GM23338 (cell line): ENCODE results near the gene MTRFR. TPM values are rescaled to one million over a fixed set of nuclear protein-coding genes. Genes with fewer than 3 reads are reported as not detected.

Source experiments
- ATAC-seq: fragments of 200-7000 bp; cut with Tn5 transposase; 3 replicates; pipeline ENCODE4 v1.9.1; 2020
- DNase-seq: peaks from one replicate; pipeline ENCODE4 v3.0.0-alpha.2; 2015; ENCODE audit warnings: low spot score
- H2AFZ ChIP-seq: fragments of 200-600 bp; sonication (generic); 2 replicates; pipeline ENCODE4 v1.8.0; 2016; ENCODE audit warnings: antibody characterized with exemption, mild to moderate bottlenecking, moderate library complexity
- H3F3A ChIP-seq: fragments of 200-600 bp; sonication (generic); replicated peaks from 2 replicates; pipeline ENCODE4 v1.8.0; 2017; ENCODE audit warnings: antibody characterized with exemption, mixed run types, low read depth
- H3K27ac ChIP-seq: fragments of 200-600 bp; sonication (generic); 2 replicates; pipeline ENCODE4 v1.6.1; 2016; ENCODE audit warnings: low read depth
- H3K27me3 ChIP-seq: fragments of 200-600 bp; sonication (generic); 2 replicates; pipeline ENCODE4 v1.8.0; 2016; ENCODE audit warnings: mild to moderate bottlenecking, mixed run types, moderate library complexity; ENCODE audit not compliant: insufficient read depth
- H3K36me3 ChIP-seq: fragments of 200-600 bp; sonication (generic); 2 replicates; pipeline ENCODE4 v1.8.0; 2016; ENCODE audit warnings: mild to moderate bottlenecking; ENCODE audit not compliant: insufficient read depth
- H3K4me1 ChIP-seq: fragments of 200-600 bp; sonication (generic); 2 replicates; pipeline ENCODE4 v1.8.0; 2016; ENCODE audit warnings: mild to moderate bottlenecking, moderate library complexity; ENCODE audit not compliant: insufficient read depth
- H3K4me2 ChIP-seq: fragments of 200-600 bp; sonication (generic); 2 replicates; pipeline ENCODE4 v1.7.1; 2017; ENCODE audit warnings: mixed run types
- H3K4me3 ChIP-seq: fragments of 200-600 bp; sonication (generic); 2 replicates; pipeline ENCODE4 v1.6.1; 2016; ENCODE audit warnings: mixed run types
- H3K79me2 ChIP-seq: fragments of 200-600 bp; sonication (generic); replicated peaks from 2 replicates; pipeline ENCODE4 v1.8.0; 2017; ENCODE audit warnings: mild to moderate bottlenecking; ENCODE audit not compliant: insufficient read depth
- H3K9me2 ChIP-seq: fragments of 200-600 bp; sonication (generic); 2 replicates; pipeline ENCODE4 v1.8.0; 2017; ENCODE audit not compliant: insufficient read depth
- H4K20me1 ChIP-seq: fragments of 200-600 bp; sonication (generic); replicated peaks from 2 replicates; pipeline ENCODE4 v1.8.0; 2017; ENCODE audit warnings: mild to moderate bottlenecking; ENCODE audit not compliant: insufficient read depth
- H3K27ac Mint-ChIP-seq: 2 replicates; pipeline ENCODE4 v1.8.0; 2020; ENCODE audit warnings: inconsistent platforms, mild to moderate bottlenecking, moderate library complexity, mixed read lengths
- H3K27me3 Mint-ChIP-seq: 3 replicates; pipeline ENCODE4 v1.8.0; 2022; ENCODE audit warnings: low read depth, mild to moderate bottlenecking, moderate library complexity, mixed read lengths, inconsistent platforms; ENCODE audit not compliant: insufficient read depth, poor library complexity
- H3K36me3 Mint-ChIP-seq: 3 replicates; pipeline ENCODE4 v1.8.0; 2021; ENCODE audit warnings: low read depth, mild to moderate bottlenecking, inconsistent platforms, moderate library complexity, mixed read lengths
- H3K4me1 Mint-ChIP-seq: 3 replicates; pipeline ENCODE4 v1.8.0; 2020; ENCODE audit warnings: mild to moderate bottlenecking, inconsistent platforms, mixed read lengths
- H3K4me3 Mint-ChIP-seq: 3 replicates; pipeline ENCODE4 v1.8.0; 2021; ENCODE audit warnings: moderate library complexity, mild to moderate bottlenecking, inconsistent platforms, mixed read lengths
- H3K9me3 Mint-ChIP-seq: 3 replicates; pipeline ENCODE4 v1.8.0; 2020; ENCODE audit warnings: moderate library complexity, mild to moderate bottlenecking, inconsistent platforms, mixed read lengths
- CREB1 ChIP-seq: fragments of 250-450 bp; sonication (Bioruptor Pico); IDR thresholded peaks from 2 replicates; pipeline ENCODE4 v1.5.0; 2020; ENCODE audit warnings: low read depth, mild to moderate bottlenecking, moderate library complexity
- EZH2 ChIP-seq: fragments of 200-600 bp; sonication (generic); IDR thresholded peaks from one replicate; pipeline ENCODE4 v1.8.0; 2017; ENCODE audit warnings: antibody characterized with exemption, mild to moderate bottlenecking, low read depth; ENCODE audit not compliant: unreplicated experiment
- EZH2phosphoT487 ChIP-seq: fragments of 200-600 bp; sonication (generic); IDR thresholded peaks from one replicate; pipeline ENCODE4 v1.8.1; 2018; ENCODE audit warnings: antibody characterized with exemption; ENCODE audit not compliant: unreplicated experiment
- JUNB ChIP-seq: IDR thresholded peaks from one replicate; pipeline ENCODE4 v1.6.1; 2016; ENCODE audit warnings: antibody characterized with exemption; ENCODE audit not compliant: unreplicated experiment
- NANOG ChIP-seq: IDR thresholded peaks from 2 replicates; pipeline ENCODE4 v1.6.1; 2016; ENCODE audit warnings: antibody characterized with exemption, borderline replicate concordance
- POLR2AphosphoS5 ChIP-seq: IDR thresholded peaks from 2 replicates; pipeline ENCODE4 v1.6.1; 2016; ENCODE audit warnings: antibody characterized with exemption, low read depth
- STAT1 ChIP-seq: IDR thresholded peaks from one replicate; pipeline ENCODE4 v1.6.1; 2016; ENCODE audit warnings: antibody characterized with exemption; ENCODE audit not compliant: unreplicated experiment
- ZNF114 ChIP-seq: fragments of 250-450 bp; sonication (Bioruptor Pico); IDR thresholded peaks from 2 replicates; pipeline ENCODE4 v1.5.0; 2020; ENCODE audit warnings: mild to moderate bottlenecking, moderate library complexity
- ZNF331 ChIP-seq: fragments of 250-450 bp; sonication (Bioruptor Pico); IDR thresholded peaks from 2 replicates; pipeline ENCODE4 v1.5.0; 2020; ENCODE audit warnings: low read depth, mild to moderate bottlenecking, moderate library complexity
- polyA plus RNA-seq: library from polyadenylated mRNA; unstranded; fragments of >200 nt; fragmentation: Nextera tagmentation; extraction: Ambion mirVana; gene quantifications from 2 replicates; pipeline ENCODE4 v1.2.1, GENCODE V29; 2016
- total RNA-seq: library from RNA; depleted of rRNA; stranded (reverse); fragments of >200 nt; shearing (Covaris generic); gene quantifications from 2 replicates; pipeline ENCODE4 v1.2.3, GENCODE V29; 2014
- TF ChIP-seq, protein P1 (sequence below): IDR thresholded peaks from 2 replicates; pipeline ENCODE4 v1.6.1; 2016; ENCODE audit warnings: antibody characterized with exemption
- TF ChIP-seq, protein P2 (sequence below): fragments of 250-450 bp; sonication (Bioruptor Pico); IDR thresholded peaks from 2 replicates; pipeline ENCODE4 v1.5.0; 2020; ENCODE audit warnings: mild to moderate bottlenecking, moderate library complexity
- TF ChIP-seq, protein P3 (sequence below): IDR thresholded peaks from one replicate; pipeline ENCODE4 v1.6.1; 2018; ENCODE audit warnings: antibody characterized with exemption; ENCODE audit not compliant: unreplicated experiment
- TF ChIP-seq, protein P4 (sequence below), 2 experiments: fragments of 200-600 bp in 1 of 2; sonication (generic) in 1 of 2; conservative IDR thresholded peaks; 2 replicates each; pipeline versions ENCODE4 v1.5.1 to v1.6.1; 2016 to 2017; ENCODE audit warnings: antibody characterized with exemption in 2 of 2, low read depth in 2 of 2, mild to moderate bottlenecking in 2 of 2, moderate library complexity in 1 of 2

The MTRFR gene
- total and polyA plus RNA-seq, 2 experiments from 2014 or later: 14.8 to 38.4 TPM

DNA sequence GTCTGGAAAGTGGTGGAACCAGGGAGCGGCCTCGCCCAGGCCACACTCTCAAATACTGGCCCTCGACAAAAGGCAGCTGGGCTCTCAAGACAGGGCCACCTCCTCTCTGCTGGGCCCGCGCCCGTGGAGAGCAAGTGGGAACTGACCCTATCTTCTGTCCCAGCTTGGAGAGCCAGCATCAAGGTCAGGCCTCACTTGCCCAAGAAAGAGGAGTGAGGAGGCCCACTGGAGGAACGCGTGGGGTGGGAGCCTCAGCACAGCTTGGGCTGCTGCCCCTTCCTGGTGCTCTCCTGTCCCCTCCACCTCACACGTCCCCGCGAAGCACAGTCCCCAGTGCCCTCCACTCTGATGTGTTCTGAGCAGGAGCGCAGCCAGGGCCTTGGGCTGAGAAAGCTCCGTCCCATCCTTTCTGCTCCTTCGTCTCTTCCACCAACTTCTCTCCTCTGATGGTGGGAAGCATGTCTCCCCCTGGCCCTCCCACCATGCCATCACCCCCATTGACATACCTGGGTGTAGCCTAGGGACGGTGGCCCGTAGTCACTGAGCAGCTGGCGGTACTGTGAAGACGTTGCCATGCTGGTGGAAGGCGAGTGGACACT is 33.5 kb downstream of the MTRFR start:
- Histone ChIP-seq H3K4me2 (no peak overlapping the region), H2AFZ (no peak overlapping the region), H3K27ac (no peak overlapping the region), H3K4me3 (no peak overlapping the region), H3F3A (peaks cover 16% of the 10 kb centered on the region; the same call in 1 of the 2 replicates), H3K9me2 (no peaks in the 10 kb centered on the region), H3K79me2 (peaks cover 60% of the 10 kb centered on the region), H3K36me3 (peaks cover 12% of the 10 kb centered on the region), H3K4me1 (peaks cover 9% of the 10 kb centered on the region), H3K27me3 (no peaks in the 10 kb centered on the region), H4K20me1 (peaks cover 19% of the 10 kb centered on the region)
- peaks cover 4% of the 10 kb centered on the region; the same call in 1 of the 3 replicates for H3K9me3 Mint-ChIP-seq
- DNase-seq: no peak
- no peak for TF ChIP-seq ZNF331 (CRISPR knock-in tag)
- TF ChIP-seq, protein P1, sequence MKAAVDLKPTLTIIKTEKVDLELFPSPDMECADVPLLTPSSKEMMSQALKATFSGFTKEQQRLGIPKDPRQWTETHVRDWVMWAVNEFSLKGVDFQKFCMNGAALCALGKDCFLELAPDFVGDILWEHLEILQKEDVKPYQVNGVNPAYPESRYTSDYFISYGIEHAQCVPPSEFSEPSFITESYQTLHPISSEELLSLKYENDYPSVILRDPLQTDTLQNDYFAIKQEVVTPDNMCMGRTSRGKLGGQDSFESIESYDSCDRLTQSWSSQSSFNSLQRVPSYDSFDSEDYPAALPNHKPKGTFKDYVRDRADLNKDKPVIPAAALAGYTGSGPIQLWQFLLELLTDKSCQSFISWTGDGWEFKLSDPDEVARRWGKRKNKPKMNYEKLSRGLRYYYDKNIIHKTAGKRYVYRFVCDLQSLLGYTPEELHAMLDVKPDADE: no peak
- TF ChIP-seq CREB1 (CRISPR knock-in tag): no peak
- no peak for TF ChIP-seq EZH2
- TF ChIP-seq, protein P2, sequence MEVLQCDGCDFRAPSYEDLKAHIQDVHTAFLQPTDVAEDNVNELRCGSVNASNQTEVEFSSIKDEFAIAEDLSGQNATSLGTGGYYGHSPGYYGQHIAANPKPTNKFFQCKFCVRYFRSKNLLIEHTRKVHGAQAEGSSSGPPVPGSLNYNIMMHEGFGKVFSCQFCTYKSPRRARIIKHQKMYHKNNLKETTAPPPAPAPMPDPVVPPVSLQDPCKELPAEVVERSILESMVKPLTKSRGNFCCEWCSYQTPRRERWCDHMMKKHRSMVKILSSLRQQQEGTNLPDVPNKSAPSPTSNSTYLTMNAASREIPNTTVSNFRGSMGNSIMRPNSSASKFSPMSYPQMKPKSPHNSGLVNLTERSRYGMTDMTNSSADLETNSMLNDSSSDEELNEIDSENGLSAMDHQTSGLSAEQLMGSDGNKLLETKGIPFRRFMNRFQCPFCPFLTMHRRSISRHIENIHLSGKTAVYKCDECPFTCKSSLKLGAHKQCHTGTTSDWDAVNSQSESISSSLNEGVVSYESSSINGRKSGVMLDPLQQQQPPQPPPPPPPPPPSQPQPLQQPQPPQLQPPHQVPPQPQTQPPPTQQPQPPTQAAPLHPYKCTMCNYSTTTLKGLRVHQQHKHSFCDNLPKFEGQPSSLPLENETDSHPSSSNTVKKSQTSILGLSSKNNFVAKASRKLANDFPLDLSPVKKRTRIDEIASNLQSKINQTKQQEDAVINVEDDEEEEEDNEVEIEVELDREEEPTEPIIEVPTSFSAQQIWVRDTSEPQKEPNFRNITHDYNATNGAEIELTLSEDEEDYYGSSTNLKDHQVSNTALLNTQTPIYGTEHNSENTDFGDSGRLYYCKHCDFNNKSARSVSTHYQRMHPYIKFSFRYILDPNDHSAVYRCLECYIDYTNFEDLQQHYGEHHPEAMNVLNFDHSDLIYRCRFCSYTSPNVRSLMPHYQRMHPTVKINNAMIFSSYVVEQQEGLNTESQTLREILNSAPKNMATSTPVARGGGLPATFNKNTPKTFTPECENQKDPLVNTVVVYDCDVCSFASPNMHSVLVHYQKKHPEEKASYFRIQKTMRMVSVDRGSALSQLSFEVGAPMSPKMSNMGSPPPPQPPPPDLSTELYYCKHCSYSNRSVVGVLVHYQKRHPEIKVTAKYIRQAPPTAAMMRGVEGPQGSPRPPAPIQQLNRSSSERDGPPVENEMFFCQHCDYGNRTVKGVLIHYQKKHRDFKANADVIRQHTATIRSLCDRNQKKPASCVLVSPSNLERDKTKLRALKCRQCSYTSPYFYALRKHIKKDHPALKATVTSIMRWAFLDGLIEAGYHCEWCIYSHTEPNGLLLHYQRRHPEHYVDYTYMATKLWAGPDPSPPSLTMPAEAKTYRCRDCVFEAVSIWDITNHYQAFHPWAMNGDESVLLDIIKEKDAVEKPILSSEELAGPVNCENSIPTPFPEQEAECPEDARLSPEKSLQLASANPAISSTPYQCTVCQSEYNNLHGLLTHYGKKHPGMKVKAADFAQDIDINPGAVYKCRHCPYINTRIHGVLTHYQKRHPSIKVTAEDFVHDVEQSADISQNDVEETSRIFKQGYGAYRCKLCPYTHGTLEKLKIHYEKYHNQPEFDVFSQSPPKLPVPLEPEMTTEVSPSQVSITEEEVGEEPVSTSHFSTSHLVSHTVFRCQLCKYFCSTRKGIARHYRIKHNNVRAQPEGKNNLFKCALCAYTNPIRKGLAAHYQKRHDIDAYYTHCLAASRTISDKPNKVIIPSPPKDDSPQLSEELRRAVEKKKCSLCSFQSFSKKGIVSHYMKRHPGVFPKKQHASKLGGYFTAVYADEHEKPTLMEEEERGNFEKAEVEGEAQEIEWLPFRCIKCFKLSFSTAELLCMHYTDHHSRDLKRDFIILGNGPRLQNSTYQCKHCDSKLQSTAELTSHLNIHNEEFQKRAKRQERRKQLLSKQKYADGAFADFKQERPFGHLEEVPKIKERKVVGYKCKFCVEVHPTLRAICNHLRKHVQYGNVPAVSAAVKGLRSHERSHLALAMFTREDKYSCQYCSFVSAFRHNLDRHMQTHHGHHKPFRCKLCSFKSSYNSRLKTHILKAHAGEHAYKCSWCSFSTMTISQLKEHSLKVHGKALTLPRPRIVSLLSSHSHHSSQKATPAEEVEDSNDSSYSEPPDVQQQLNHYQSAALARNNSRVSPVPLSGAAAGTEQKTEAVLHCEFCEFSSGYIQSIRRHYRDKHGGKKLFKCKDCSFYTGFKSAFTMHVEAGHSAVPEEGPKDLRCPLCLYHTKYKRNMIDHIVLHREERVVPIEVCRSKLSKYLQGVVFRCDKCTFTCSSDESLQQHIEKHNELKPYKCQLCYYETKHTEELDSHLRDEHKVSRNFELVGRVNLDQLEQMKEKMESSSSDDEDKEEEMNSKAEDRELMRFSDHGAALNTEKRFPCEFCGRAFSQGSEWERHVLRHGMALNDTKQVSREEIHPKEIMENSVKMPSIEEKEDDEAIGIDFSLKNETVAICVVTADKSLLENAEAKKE: no peak
- no peak for TF ChIP-seq NANOG
- no peak for TF ChIP-seq ZNF114
- TF ChIP-seq, protein P3, sequence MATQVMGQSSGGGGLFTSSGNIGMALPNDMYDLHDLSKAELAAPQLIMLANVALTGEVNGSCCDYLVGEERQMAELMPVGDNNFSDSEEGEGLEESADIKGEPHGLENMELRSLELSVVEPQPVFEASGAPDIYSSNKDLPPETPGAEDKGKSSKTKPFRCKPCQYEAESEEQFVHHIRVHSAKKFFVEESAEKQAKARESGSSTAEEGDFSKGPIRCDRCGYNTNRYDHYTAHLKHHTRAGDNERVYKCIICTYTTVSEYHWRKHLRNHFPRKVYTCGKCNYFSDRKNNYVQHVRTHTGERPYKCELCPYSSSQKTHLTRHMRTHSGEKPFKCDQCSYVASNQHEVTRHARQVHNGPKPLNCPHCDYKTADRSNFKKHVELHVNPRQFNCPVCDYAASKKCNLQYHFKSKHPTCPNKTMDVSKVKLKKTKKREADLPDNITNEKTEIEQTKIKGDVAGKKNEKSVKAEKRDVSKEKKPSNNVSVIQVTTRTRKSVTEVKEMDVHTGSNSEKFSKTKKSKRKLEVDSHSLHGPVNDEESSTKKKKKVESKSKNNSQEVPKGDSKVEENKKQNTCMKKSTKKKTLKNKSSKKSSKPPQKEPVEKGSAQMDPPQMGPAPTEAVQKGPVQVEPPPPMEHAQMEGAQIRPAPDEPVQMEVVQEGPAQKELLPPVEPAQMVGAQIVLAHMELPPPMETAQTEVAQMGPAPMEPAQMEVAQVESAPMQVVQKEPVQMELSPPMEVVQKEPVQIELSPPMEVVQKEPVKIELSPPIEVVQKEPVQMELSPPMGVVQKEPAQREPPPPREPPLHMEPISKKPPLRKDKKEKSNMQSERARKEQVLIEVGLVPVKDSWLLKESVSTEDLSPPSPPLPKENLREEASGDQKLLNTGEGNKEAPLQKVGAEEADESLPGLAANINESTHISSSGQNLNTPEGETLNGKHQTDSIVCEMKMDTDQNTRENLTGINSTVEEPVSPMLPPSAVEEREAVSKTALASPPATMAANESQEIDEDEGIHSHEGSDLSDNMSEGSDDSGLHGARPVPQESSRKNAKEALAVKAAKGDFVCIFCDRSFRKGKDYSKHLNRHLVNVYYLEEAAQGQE: no peak
- TF ChIP-seq POLR2AphosphoS5: no peak
- no peak for TF ChIP-seq STAT1
- TF ChIP-seq, protein P4, sequence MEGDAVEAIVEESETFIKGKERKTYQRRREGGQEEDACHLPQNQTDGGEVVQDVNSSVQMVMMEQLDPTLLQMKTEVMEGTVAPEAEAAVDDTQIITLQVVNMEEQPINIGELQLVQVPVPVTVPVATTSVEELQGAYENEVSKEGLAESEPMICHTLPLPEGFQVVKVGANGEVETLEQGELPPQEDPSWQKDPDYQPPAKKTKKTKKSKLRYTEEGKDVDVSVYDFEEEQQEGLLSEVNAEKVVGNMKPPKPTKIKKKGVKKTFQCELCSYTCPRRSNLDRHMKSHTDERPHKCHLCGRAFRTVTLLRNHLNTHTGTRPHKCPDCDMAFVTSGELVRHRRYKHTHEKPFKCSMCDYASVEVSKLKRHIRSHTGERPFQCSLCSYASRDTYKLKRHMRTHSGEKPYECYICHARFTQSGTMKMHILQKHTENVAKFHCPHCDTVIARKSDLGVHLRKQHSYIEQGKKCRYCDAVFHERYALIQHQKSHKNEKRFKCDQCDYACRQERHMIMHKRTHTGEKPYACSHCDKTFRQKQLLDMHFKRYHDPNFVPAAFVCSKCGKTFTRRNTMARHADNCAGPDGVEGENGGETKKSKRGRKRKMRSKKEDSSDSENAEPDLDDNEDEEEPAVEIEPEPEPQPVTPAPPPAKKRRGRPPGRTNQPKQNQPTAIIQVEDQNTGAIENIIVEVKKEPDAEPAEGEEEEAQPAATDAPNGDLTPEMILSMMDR (conservative IDR thresholded peaks at IDR 0.05; ENCODE audit: low read depth in 2 of 2): no peak
- no peak for TF ChIP-seq EZH2phosphoT487
- TF ChIP-seq JUNB: no peak
- peaks cover 57% of the 10 kb centered on the region for H3K36me3 Mint-ChIP-seq
- no peak overlapping the region for H3K4me3 Mint-ChIP-seq
- H3K4me1 Mint-ChIP-seq: peaks cover 36% of the 10 kb centered on the region
- H3K27ac Mint-ChIP-seq: no peak overlapping the region
- ATAC-seq: no peak
- H3K27me3 Mint-ChIP-seq: peaks cover 27% of the 10 kb centered on the region
